Medulla oblongata (tissue), 1 donor: ENCODE data around the gene NENF.

Experiments
- DNase-seq: peaks from one replicate; pipeline ENCODE4 v3.0.0-alpha.2; 2015; ENCODE audit errors: extremely low spot score

NENF gene

GRCh38 chr1:212481438-212481767, 48.7 kb downstream of the NENF start:
- no peak for DNase-seq

GRCh38 chr1:212482006-212482636, 49.4 kb downstream of the NENF start:
- DNase-seq: no peak

- DNase-seq: no peak
Measured at GRCh38 chr1:212482637-212483441, 50.1 kb downstream of the NENF start.

- DNase-seq: no peak
Measured at GRCh38 chr1:212484701-212485570, 52.2 kb downstream of the NENF start.

GRCh38 chr1:212485571-212485912, 52.8 kb downstream of the NENF start:
- DNase-seq: no peak

GRCh38 chr1:212485913-212486618, 53.3 kb downstream of the NENF start:
- peak; percentile 43 for DNase-seq

- no peak for DNase-seq
Measured at GRCh38 chr1:212486619-212486975, 53.9 kb downstream of the NENF start.

GRCh38 chr1:212487286-212487685, 54.6 kb downstream of the NENF start:
- DNase-seq: no peak

- no peak for DNase-seq
Measured at GRCh38 chr1:212487774-212488435, 55.2 kb downstream of the NENF start.

GRCh38 chr1:212488436-212489283, 55.9 kb downstream of the NENF start:
- peak; percentile 92 for DNase-seq

GRCh38 chr1:212489284-212489859, 56.7 kb downstream of the NENF start:
- DNase-seq: no peak

- DNase-seq: no peak
Measured at GRCh38 chr1:212490276-212490675, 57.6 kb downstream of the NENF start.

- peak; percentile 64 for DNase-seq
Measured at GRCh38 chr1:212491454-212491853, 58.7 kb downstream of the NENF start.
